Stimulated activated CD8-positive, alpha-beta memory T cell treated with anti-CD3 and anti-CD28 coated beads, Interleukin-12 subunit alpha, Interleukin-12 subunit beta, amount 100 ng/mL, for 1 hour (primary cell): Measurements from ENCODE around the gene LIX1L.
"Not testable (repeated sequence)": the region's sequence is repeated elsewhere in the genome, so short reads cannot be mapped to it uniquely, and the experiment has no call there.

Experiments
- DNase-seq: peaks from one replicate; pipeline ENCODE4 v3.0.0-alpha.2; 2020; ENCODE audit warnings: low read depth

The LIX1L gene

GRCh38 chr1:145935708-145936107 lies 22.1 kb downstream of the LIX1L start:
- DNase-seq: no peak

DNA sequence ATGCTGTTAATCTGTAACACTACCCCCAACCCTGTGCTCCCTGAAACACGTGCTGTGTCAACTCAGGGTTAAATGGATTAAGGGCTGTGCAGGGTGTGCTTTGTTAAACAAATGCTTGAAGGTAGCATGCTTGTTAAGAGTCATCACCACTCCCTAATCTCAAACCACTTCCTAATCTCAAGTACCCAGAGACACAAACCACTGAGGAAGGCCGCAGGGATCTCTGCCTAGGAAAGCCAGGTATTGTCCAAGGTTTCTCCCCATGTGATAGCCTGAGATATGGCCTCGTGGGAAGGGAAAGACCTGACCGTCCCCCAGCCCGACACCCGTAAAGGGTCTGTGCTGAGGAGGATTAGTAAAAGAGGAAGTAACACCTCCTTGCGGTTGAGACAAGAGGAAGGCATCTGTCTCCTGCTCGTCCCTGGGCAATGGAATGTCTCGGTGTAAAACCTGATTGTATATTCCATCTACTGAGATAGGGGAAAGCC lies 25.3 kb downstream of the LIX1L start:
- DNase-seq: not testable (repeated sequence)

- DNase-seq: no peak
Observed at GRCh38 chr1:145927916-145928643, 29.7 kb downstream of the LIX1L start.

- DNase-seq: peak; percentile 90
Observed at GRCh38 chr1:145927063-145927886, 30.5 kb downstream of the LIX1L start, which contains the start of gene RBM8A. Gene RBM8A (minus strand): TSS chr1:145927484. CDS start chr1:145927426, 58 bp downstream.

DNA sequence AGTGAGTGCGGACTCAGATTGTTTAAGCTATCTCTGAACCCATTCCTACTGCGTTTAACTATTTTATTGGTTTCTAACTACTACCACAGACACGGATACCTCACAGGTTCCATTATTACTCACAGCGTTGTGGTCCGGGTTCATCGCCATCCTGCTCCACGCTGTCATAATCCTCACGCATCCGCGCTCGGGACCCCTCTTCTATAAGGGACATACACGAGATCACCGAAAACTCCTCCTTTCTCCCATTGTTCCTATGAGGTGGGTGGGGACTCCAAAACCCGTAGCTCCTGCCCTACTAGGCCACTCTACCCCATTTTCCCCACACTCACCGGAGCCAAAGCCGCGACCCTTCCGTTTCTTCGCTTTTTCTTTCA lies 31.1 kb downstream of the LIX1L start:
- no peak for DNase-seq

DNA sequence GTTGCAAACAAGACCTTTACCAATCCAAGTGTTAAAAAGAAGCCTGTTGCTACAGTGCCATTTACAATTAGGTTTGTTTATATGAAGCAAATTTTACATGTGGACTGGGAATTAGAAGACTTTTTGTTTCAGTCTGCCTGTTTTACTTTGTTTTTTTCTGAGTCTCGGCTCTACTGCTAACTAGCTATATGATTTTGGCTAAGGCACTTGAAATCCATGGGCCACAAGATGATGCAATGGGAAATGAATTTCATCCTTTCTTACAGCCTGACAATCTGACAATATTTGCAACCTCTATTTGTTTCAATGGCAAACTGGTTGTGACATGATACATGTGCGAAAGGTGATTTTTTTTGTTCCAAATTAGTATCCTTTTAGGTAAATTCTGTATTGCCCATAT lies 35.6 kb downstream of the LIX1L start:
- DNase-seq: no peak

- not testable (repeated sequence) for DNase-seq
Observed at GRCh38 chr1:145920297-145920696, 37.5 kb downstream of the LIX1L start.

DNA sequence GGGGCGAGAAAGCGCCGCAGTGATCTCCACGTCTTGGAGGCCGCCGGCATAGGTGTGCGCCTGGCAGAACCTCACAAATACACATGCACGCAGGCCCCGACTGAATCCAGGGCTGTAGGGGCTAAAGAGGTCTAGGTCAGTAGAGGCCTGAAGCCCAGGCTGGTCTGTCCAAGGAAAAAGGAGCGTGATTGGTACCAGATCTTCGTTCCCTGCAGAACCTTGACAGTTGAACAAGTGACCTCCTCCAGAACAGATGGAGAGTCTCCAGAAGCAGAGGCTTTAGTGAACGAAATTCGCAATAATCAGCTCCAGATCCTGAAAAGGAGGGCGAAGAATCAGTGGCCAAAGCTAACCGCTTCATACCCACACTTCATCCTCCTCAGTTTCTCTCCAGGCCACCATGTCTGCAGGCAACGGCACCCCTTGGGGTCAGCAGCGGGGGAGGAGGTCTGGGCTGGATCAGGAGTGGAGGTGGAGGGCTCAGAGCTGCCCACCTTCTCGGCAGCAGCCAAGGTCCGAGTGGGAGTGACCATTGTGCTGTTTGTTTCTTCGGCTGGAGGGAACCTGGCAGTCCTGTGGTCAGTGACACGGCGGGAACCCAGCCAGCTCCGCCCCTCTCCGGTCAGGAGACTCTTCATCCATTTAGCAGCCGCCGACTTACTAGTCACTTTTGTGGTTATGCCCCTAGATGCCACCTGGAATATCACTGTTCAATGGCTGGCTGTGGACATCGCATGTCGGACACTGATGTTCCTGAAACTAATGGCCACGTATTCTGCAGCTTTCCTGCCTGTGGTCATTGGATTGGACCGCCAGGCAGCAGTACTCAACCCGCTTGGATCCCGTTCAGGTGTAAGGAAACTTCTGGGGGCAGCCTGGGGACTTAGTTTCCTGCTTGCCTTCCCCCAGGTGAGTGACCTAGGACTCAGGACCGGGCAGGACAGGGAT lies 38.6 kb downstream of the LIX1L start:
- no peak for DNase-seq

DNA sequence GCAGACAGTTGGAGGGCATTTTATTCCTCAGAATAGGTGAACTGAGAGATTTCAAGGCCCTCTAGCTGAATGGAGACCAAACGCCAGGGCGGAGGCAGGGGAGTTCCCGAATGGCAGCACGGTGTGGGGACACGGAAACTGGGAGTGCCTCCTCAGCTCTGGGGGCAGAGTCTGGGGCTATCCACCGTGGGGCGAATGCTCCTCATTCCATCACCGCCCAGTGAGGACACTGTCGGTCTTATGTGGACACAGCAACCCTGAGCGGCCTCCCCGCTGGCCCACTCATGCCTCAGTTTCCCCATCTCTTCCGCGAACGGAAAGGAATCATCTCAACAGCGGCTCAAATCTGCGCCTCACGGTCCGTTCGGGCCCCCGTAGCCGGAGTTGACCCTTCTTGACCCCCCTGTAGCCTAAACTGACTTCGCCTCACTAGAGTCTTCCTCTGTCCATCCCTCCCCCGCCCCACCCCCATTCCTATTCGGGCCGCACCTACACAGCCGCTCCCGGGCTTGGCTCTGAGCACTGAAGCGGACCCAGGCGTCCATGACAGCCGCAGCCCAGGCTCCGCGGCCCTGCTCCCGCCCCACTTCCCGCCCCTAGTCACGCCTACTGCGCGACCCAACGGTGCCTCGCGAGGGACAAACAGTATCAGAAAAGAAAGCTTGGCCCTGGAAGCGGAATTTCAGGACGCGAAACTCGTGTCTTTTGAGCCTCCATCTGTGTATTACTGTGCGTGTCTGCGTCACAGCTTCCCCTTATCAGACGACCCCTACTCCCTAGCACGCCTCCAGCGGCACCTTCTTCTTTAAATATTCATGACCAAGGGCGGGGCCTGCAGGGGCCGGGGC lies 39.4 kb downstream of the LIX1L start, which contains the start of gene PEX11B:
Gene PEX11B (minus strand): TSS at position 574 of the 848 bp plus-strand sequence. CDS start 29 bp downstream, at position 545.
- peak; percentile 86 for DNase-seq

- DNase-seq: no peak
Observed at GRCh38 chr1:145917595-145917994, 40.2 kb downstream of the LIX1L start.

GRCh38 chr1:145916745-145917144 lies 41.1 kb downstream of the LIX1L start:
- no peak for DNase-seq

- no peak for DNase-seq
Observed at GRCh38 chr1:145912128-145912641, 45.6 kb downstream of the LIX1L start.

DNA sequence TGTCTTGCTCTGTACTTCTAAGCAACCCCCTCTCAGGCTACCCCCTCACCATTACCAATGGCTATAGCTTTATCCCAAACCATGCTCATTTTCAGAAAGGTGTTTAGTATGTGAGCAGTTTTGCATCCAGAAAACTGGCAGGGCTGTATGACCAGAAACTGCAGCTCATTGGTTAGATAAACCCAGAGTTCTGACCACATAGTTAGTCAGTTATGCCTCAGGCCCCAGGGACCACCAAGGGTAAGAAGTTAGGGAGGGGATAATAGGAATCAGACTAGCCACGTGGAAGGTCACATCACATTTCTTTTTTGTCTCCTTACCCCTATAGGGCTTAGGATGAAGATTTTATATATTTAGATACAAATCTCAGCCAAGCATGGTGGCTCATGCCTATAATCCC lies 49.2 kb downstream of the LIX1L start:
- no peak for DNase-seq

DNA sequence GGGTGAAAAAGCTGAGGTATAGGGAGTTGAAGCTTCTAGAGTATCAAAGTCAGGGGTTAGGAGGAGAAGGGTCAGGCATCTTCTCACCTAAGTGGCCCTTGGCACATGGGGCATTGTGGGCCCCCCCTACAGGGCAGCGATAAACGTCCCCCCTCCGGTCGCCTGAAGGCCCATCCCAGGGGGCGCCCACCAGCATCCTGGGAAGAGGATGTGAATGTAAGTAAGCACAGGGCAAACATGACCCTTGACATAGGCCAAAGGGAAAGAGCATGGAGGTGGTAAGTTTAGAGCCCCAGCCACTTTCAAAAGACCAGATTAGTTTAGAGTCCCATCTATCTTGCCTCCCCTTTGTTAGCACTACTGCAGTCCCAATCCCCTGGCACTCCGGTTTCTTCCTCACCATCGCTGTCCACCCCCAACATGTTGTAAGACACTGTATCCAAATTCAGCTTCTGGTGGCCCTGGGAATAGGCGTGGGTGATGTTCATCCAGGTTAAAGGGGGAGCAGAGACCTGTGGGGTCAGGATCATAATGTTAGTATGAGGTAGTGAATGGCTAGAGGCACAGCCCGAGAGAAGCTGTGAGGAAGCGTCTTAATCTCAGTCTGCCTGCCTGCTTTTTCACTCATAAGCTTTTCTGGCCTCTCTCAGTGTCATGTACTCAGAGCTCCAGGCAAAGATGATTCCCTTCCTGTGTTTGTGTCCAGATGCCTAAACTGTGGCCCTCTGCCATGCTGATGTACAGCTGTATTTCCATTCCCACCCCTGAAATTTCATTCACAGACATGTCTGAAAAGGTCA lies 50.7 kb downstream of the LIX1L start:
- DNase-seq: no peak

- no peak for DNase-seq
Observed at GRCh38 chr1:145901312-145902021, 56.4 kb downstream of the LIX1L start.

GRCh38 chr1:145898756-145899155 lies 59.1 kb downstream of the LIX1L start:
- no peak for DNase-seq

- DNase-seq: no peak
Observed at GRCh38 chr1:145897969-145898368, 59.8 kb downstream of the LIX1L start.

- DNase-seq: no peak
Observed at GRCh38 chr1:145895471-145895870, 62.3 kb downstream of the LIX1L start.
